WTC11 (cell line): Measurements from ENCODE around the gene RPS15A. TPM values are rescaled to one million over a fixed set of nuclear protein-coding genes. Genes with fewer than 3 reads are reported as not detected.
"Not testable (repeated sequence)": the region's sequence is repeated elsewhere in the genome, so short reads cannot be mapped to it uniquely, and the experiment has no call there.

Experiments
- ATAC-seq: fragments of 200-7000 bp; cut with Tn5 transposase; 2 replicates; pipeline ENCODE4 v1.10.0; 2021; ENCODE audit warnings: mild to moderate bottlenecking, moderate library complexity
- CTCF ChIA-PET: fragments of 300-600 bp; sonication (Branson Sonifier 250); formaldehyde crosslinking; loops from one replicate; lab custom pipeline; 2021; ENCODE audit warnings: antibody characterized with exemption; lab: Charles Lee
- POLR2A ChIA-PET: fragments of 350-600 bp; sonication (Branson Sonifier 250); formaldehyde crosslinking; loops from one replicate; lab custom pipeline; 2021; ENCODE audit warnings: antibody characterized with exemption; lab: Charles Lee
- DNase-seq: peaks from one replicate; pipeline ENCODE4 v3.0.0; 2021; ENCODE audit warnings: low spot score
- H3K27ac Mint-ChIP-seq: 2 replicates; pipeline ENCODE4 v1.8.0; 2021; ENCODE audit warnings: mixed read lengths
- H3K27me3 Mint-ChIP-seq: 2 replicates; pipeline ENCODE4 v1.8.0; 2021; ENCODE audit warnings: low read depth, mild to moderate bottlenecking, moderate library complexity, mixed read lengths
- H3K36me3 Mint-ChIP-seq: 2 replicates; pipeline ENCODE4 v1.8.0; 2021; ENCODE audit warnings: mixed read lengths
- H3K4me1 Mint-ChIP-seq: 2 replicates; pipeline ENCODE4 v1.8.0; 2022; ENCODE audit warnings: mixed read lengths
- H3K4me3 Mint-ChIP-seq: 2 replicates; pipeline ENCODE4 v1.8.0; 2021; ENCODE audit warnings: mild to moderate bottlenecking, moderate library complexity, mixed read lengths
- H3K9me3 Mint-ChIP-seq: 2 replicates; pipeline ENCODE4 v1.8.0; 2021; ENCODE audit warnings: mixed read lengths
- AR ChIP-seq: fragments of 250-450 bp; sonication (Bioruptor Pico); IDR thresholded peaks from 2 replicates; pipeline ENCODE4 v1.9.0; 2021; ENCODE audit warnings: mild to moderate bottlenecking
- EMX1 ChIP-seq: fragments of 250-450 bp; sonication (Bioruptor Pico); IDR thresholded peaks from 2 replicates; pipeline ENCODE4 v1.8.0; 2021; ENCODE audit warnings: mild to moderate bottlenecking
- ERG ChIP-seq: fragments of 250-450 bp; sonication (Bioruptor Pico); IDR thresholded peaks from 2 replicates; pipeline ENCODE4 v1.8.0; 2021; ENCODE audit warnings: mild to moderate bottlenecking
- NFATC4 ChIP-seq: fragments of 250-450 bp; sonication (Bioruptor Pico); IDR thresholded peaks from 2 replicates; pipeline ENCODE4 v1.9.0; 2021; ENCODE audit warnings: mild to moderate bottlenecking
- ZNF219 ChIP-seq: sonication (generic); formaldehyde crosslinking; IDR thresholded peaks from 2 replicates; pipeline ENCODE4 v1.8.0; 2023; ENCODE audit warnings: missing genetic modification reagents, mild to moderate bottlenecking, borderline replicate concordance
- ZNF532 ChIP-seq: fragments of 250-450 bp; sonication (Bioruptor Pico); IDR thresholded peaks from 2 replicates; pipeline ENCODE4 v1.9.0; 2021; ENCODE audit warnings: mild to moderate bottlenecking, borderline replicate concordance
- total RNA-seq: library from RNA; stranded (reverse); gene quantifications from 3 replicates; pipeline ENCODE4 v1.2.3, GENCODE V29; 2021

Gene RPS15A
- total RNA-seq, 1 experiment from 2014 or later: 1,612 TPM

GRCh38 chr16:18782697-18783429, 7.3 kb downstream of the RPS15A start:
- ChIA-PET POLR2A (interaction anchor here (0.7 kb wide), 1 partner anchor 219 kb away, joined by 7 read pairs; no protein-coding TSS in a partner anchor), CTCF (no interaction called here)
- Mint-ChIP-seq H3K4me3 (no peak overlapping the region), H3K27me3 (no peaks in the 10 kb centered on the region), H3K27ac (peak overlapping the region; percentile 63), H3K4me1 (peaks cover 31% of the 10 kb centered on the region), H3K36me3 (peaks cover 52% of the 10 kb centered on the region), H3K9me3 (no peaks in the 10 kb centered on the region)
- peak; percentile 47; the same call in 1 of the 2 replicates for TF ChIP-seq EMX1 (CRISPR knock-in tag)
- TF ChIP-seq ZNF219 (CRISPR knock-in tag): no peak
- no peak for ATAC-seq
- no peak for DNase-seq

GRCh38 chr16:18781232-18781631, 8.9 kb downstream of the RPS15A start:
- H3K27ac Mint-ChIP-seq, H3K27me3 Mint-ChIP-seq, POLR2A ChIA-PET, H3K9me3 Mint-ChIP-seq, CTCF ChIA-PET, H3K4me3 Mint-ChIP-seq, DNase-seq, ATAC-seq: not testable (repeated sequence)
- Mint-ChIP-seq H3K4me1 (peaks cover 19% of the 10 kb centered on the region), H3K36me3 (peaks cover 38% of the 10 kb centered on the region)

- peak; percentile 49 for ATAC-seq
- DNase-seq, H3K27ac Mint-ChIP-seq, CTCF ChIA-PET, H3K27me3 Mint-ChIP-seq, POLR2A ChIA-PET, H3K9me3 Mint-ChIP-seq, H3K4me3 Mint-ChIP-seq: not testable (repeated sequence)
- Mint-ChIP-seq H3K4me1 (peaks cover 12% of the 10 kb centered on the region), H3K36me3 (peaks cover 31% of the 10 kb centered on the region)
- TF ChIP-seq AR (CRISPR knock-in tag): 0 out of 2 replicates have a peak, but pooled peaks have one; percentile 32
- TF ChIP-seq ZNF532 (CRISPR knock-in tag): peak; percentile 56; the same call in 1 of the 2 replicates
- peak; percentile 70 for TF ChIP-seq NFATC4 (CRISPR knock-in tag)
- 0 out of 2 replicates have a peak, but pooled peaks have one; percentile 35 for TF ChIP-seq ERG
These were observed 9.6 kb downstream of the RPS15A start for GRCh38 chr16:18780460-18781026.

GRCh38 chr16:18777664-18778063, 12.5 kb downstream of the RPS15A start:
- H3K27me3 Mint-ChIP-seq, POLR2A ChIA-PET, H3K27ac Mint-ChIP-seq, H3K4me3 Mint-ChIP-seq, CTCF ChIA-PET, ATAC-seq, H3K4me1 Mint-ChIP-seq, H3K36me3 Mint-ChIP-seq, DNase-seq, H3K9me3 Mint-ChIP-seq: not testable (repeated sequence)

- DNase-seq, H3K27ac Mint-ChIP-seq, H3K36me3 Mint-ChIP-seq, H3K27me3 Mint-ChIP-seq, H3K9me3 Mint-ChIP-seq, H3K4me1 Mint-ChIP-seq, H3K4me3 Mint-ChIP-seq, CTCF ChIA-PET, ATAC-seq, POLR2A ChIA-PET: not testable (repeated sequence)
These were observed 13.8 kb downstream of the RPS15A start for GRCh38 chr16:18776334-18776733.

- H3K4me1 Mint-ChIP-seq, ATAC-seq, H3K9me3 Mint-ChIP-seq, CTCF ChIA-PET, H3K27me3 Mint-ChIP-seq, H3K4me3 Mint-ChIP-seq, H3K27ac Mint-ChIP-seq, H3K36me3 Mint-ChIP-seq, POLR2A ChIA-PET, DNase-seq: not testable (repeated sequence)
These were observed 15.5 kb downstream of the RPS15A start for GRCh38 chr16:18774651-18775050.

- H3K4me1 Mint-ChIP-seq, POLR2A ChIA-PET, H3K4me3 Mint-ChIP-seq: not testable (repeated sequence)
These were observed 18.0 kb downstream of the RPS15A start for GRCh38 chr16:18772171-18772570.

More at GRCh38 chr16:18772171-18772570, 18.0 kb downstream of the RPS15A start:
- not testable (repeated sequence) for DNase-seq, H3K27me3 Mint-ChIP-seq, H3K36me3 Mint-ChIP-seq, H3K27ac Mint-ChIP-seq, ATAC-seq, H3K9me3 Mint-ChIP-seq
- CTCF ChIA-PET: interaction anchor here (0.6 kb wide), 1 partner anchor 1891 kb away, joined by 3 read pairs; no protein-coding TSS in a partner anchor
